Ishikawa (cell line): ENCODE data around the gene NEXMIF.

Experiments
- CEBPB ChIP-seq: IDR thresholded peaks from 2 replicates; pipeline ENCODE4 v1.6.1; 2012
- CREB1 ChIP-seq: IDR thresholded peaks from 2 replicates; pipeline ENCODE4 v1.6.1; 2012; ENCODE audit warnings: low read depth
- EGR1 ChIP-seq: IDR thresholded peaks from 2 replicates; pipeline ENCODE4 v1.6.1; 2012
- EP300 ChIP-seq: IDR thresholded peaks from 2 replicates; pipeline ENCODE4 v1.6.1; 2012; ENCODE audit warnings: borderline replicate concordance
- FOXM1 ChIP-seq: IDR thresholded peaks from 2 replicates; pipeline ENCODE4 v1.6.1; 2012; ENCODE audit warnings: low read depth, borderline replicate concordance
- MAX ChIP-seq: IDR thresholded peaks from 2 replicates; pipeline ENCODE4 v1.6.1; 2012
- NFIC ChIP-seq: IDR thresholded peaks from 2 replicates; pipeline ENCODE4 v1.6.1; 2012
- RAD21 ChIP-seq: IDR thresholded peaks from 2 replicates; pipeline ENCODE4 v1.6.1; 2012; ENCODE audit warnings: low read depth
- REST ChIP-seq: IDR thresholded peaks from 2 replicates; pipeline ENCODE4 v1.6.1; 2012; ENCODE audit warnings: low read depth, mild to moderate bottlenecking
- TAF1 ChIP-seq: IDR thresholded peaks from 2 replicates; pipeline ENCODE4 v1.6.1; 2012; ENCODE audit warnings: low read depth, mild to moderate bottlenecking
- TCF12 ChIP-seq: IDR thresholded peaks from 2 replicates; pipeline ENCODE4 v1.6.1; 2012; ENCODE audit warnings: low read depth
- TEAD4 ChIP-seq: IDR thresholded peaks from 2 replicates; pipeline ENCODE4 v1.6.1; 2012
- USF1 ChIP-seq: IDR thresholded peaks from 2 replicates; pipeline ENCODE4 v1.6.1; 2012
- YY1 ChIP-seq: IDR thresholded peaks from 2 replicates; pipeline ENCODE4 v1.6.1; 2012; ENCODE audit warnings: low read depth
- ZBTB7A ChIP-seq: IDR thresholded peaks from 2 replicates; pipeline ENCODE4 v1.6.1; 2012; ENCODE audit warnings: low read depth

Gene NEXMIF

GRCh38 chrX:74736450-74736849, 188.8 kb downstream of the NEXMIF start:
- TF ChIP-seq EGR1 (no peak), FOXM1 (no peak), TCF12 (no peak), USF1 (no peak), CEBPB (no peak), CREB1 (no peak), RAD21 (no peak), NFIC (no peak), MAX (no peak), TAF1 (no peak), ZBTB7A (no peak), REST (no peak)

GRCh38 chrX:74705269-74705668, 220.0 kb downstream of the NEXMIF start:
- TF ChIP-seq REST = no peak
- TF ChIP-seq NFIC = no peak
- TF ChIP-seq EGR1 = no peak
- TF ChIP-seq TAF1 = no peak
- TF ChIP-seq FOXM1 = no peak
- no peak for TF ChIP-seq YY1
- no peak for TF ChIP-seq CEBPB
- no peak for TF ChIP-seq CREB1
- no peak for TF ChIP-seq MAX
- TF ChIP-seq RAD21 = no peak
- TF ChIP-seq USF1 = no peak
- TF ChIP-seq ZBTB7A = no peak
- no peak for TF ChIP-seq EP300
- TF ChIP-seq TEAD4 = no peak
- TF ChIP-seq TCF12 = no peak

- TF ChIP-seq CEBPB = no peak
- no peak for TF ChIP-seq TCF12
- TF ChIP-seq ZBTB7A = no peak
- TF ChIP-seq RAD21 = no peak
- TF ChIP-seq NFIC = no peak
- TF ChIP-seq REST = no peak
- TF ChIP-seq USF1 = no peak
- no peak for TF ChIP-seq TEAD4
- TF ChIP-seq MAX = no peak
- TF ChIP-seq YY1 = no peak
- no peak for TF ChIP-seq FOXM1
- no peak for TF ChIP-seq TAF1
- no peak for TF ChIP-seq EP300
- TF ChIP-seq EGR1 = no peak
- TF ChIP-seq CREB1 = no peak
These were observed 240.8 kb downstream of the NEXMIF start for GRCh38 chrX:74684466-74684865.
